ENCODE results near the gene PTGES.

Gene PTGES

GRCh38 chr9:129740666-129741464, 12.0 kb downstream of the PTGES start:
- DNase-seq = no peak

GRCh38 chr9:129740174-129740573, 12.7 kb downstream of the PTGES start:
- no peak for DNase-seq

- no peak for DNase-seq
These were observed 13.4 kb downstream of the PTGES start for GRCh38 chr9:129739432-129739831.

- DNase-seq = no peak
These were observed 15.2 kb downstream of the PTGES start for GRCh38 chr9:129737479-129738274.

GRCh38 chr9:129736334-129736733, 16.5 kb downstream of the PTGES start:
- no peak for DNase-seq

- DNase-seq = no peak
These were observed 17.3 kb downstream of the PTGES start for GRCh38 chr9:129735546-129735945.

- no peak for DNase-seq
These were observed 19.2 kb downstream of the PTGES start for GRCh38 chr9:129733632-129733953.

- no peak for DNase-seq
These were observed 19.8 kb downstream of the PTGES start for GRCh38 chr9:129732946-129733631.

- no peak for DNase-seq
These were observed 20.7 kb downstream of the PTGES start for GRCh38 chr9:129732100-129732499.

GRCh38 chr9:129731477-129732085, 21.3 kb downstream of the PTGES start:
- DNase-seq = no peak

- DNase-seq = no peak
These were observed 24.1 kb downstream of the PTGES start for GRCh38 chr9:129728744-129729143.

GRCh38 chr9:129726322-129727160, 26.3 kb downstream of the PTGES start:
- DNase-seq = no peak

GRCh38 chr9:129725795-129726251, 27.0 kb downstream of the PTGES start:
- DNase-seq = no peak

- DNase-seq = no peak
These were observed 28.2 kb downstream of the PTGES start for GRCh38 chr9:129724456-129725190.

GRCh38 chr9:129722913-129723312, 29.9 kb downstream of the PTGES start:
- DNase-seq = no peak

GRCh38 chr9:129720865-129721545, 31.8 kb downstream of the PTGES start:
- no peak for DNase-seq

GRCh38 chr9:129720181-129720864, 32.5 kb downstream of the PTGES start:
- no peak for DNase-seq

- DNase-seq = no peak
These were observed 33.7 kb downstream of the PTGES start for GRCh38 chr9:129719135-129719534.

- DNase-seq = no peak
These were observed 34.2 kb downstream of the PTGES start for GRCh38 chr9:129718647-129719046.

GRCh38 chr9:129717991-129718390, 34.9 kb downstream of the PTGES start:
- no peak for DNase-seq

Measured in NCI-H187 treated with DMSO at 0.1 percent for 48 hours (cell line).